GM23338 (cell line): ENCODE data around the gene TBC1D19. TPM values are rescaled to one million over a fixed set of nuclear protein-coding genes. Genes with fewer than 3 reads are reported as not detected.

Experiments used
- ATAC-seq: fragments of 200-7000 bp; cut with Tn5 transposase; 3 replicates; pipeline ENCODE4 v1.9.1; 2020
- DNase-seq: peaks from one replicate; pipeline ENCODE4 v3.0.0-alpha.2; 2015; ENCODE audit warnings: low spot score
- H2AFZ ChIP-seq: fragments of 200-600 bp; sonication (generic); 2 replicates; pipeline ENCODE4 v1.8.0; 2016; ENCODE audit warnings: antibody characterized with exemption, mild to moderate bottlenecking, moderate library complexity
- H3F3A ChIP-seq: fragments of 200-600 bp; sonication (generic); replicated peaks from 2 replicates; pipeline ENCODE4 v1.8.0; 2017; ENCODE audit warnings: antibody characterized with exemption, mixed run types, low read depth
- H3K27ac ChIP-seq: fragments of 200-600 bp; sonication (generic); 2 replicates; pipeline ENCODE4 v1.6.1; 2016; ENCODE audit warnings: low read depth
- H3K27me3 ChIP-seq: fragments of 200-600 bp; sonication (generic); 2 replicates; pipeline ENCODE4 v1.8.0; 2016; ENCODE audit warnings: mild to moderate bottlenecking, mixed run types, moderate library complexity; ENCODE audit not compliant: insufficient read depth
- H3K36me3 ChIP-seq: fragments of 200-600 bp; sonication (generic); 2 replicates; pipeline ENCODE4 v1.8.0; 2016; ENCODE audit warnings: mild to moderate bottlenecking; ENCODE audit not compliant: insufficient read depth
- H3K4me1 ChIP-seq: fragments of 200-600 bp; sonication (generic); 2 replicates; pipeline ENCODE4 v1.8.0; 2016; ENCODE audit warnings: mild to moderate bottlenecking, moderate library complexity; ENCODE audit not compliant: insufficient read depth
- H3K4me2 ChIP-seq: fragments of 200-600 bp; sonication (generic); 2 replicates; pipeline ENCODE4 v1.7.1; 2017; ENCODE audit warnings: mixed run types
- H3K4me3 ChIP-seq: fragments of 200-600 bp; sonication (generic); 2 replicates; pipeline ENCODE4 v1.6.1; 2016; ENCODE audit warnings: mixed run types
- H3K79me2 ChIP-seq: fragments of 200-600 bp; sonication (generic); replicated peaks from 2 replicates; pipeline ENCODE4 v1.8.0; 2017; ENCODE audit warnings: mild to moderate bottlenecking; ENCODE audit not compliant: insufficient read depth
- H3K9me2 ChIP-seq: fragments of 200-600 bp; sonication (generic); 2 replicates; pipeline ENCODE4 v1.8.0; 2017; ENCODE audit not compliant: insufficient read depth
- H4K20me1 ChIP-seq: fragments of 200-600 bp; sonication (generic); replicated peaks from 2 replicates; pipeline ENCODE4 v1.8.0; 2017; ENCODE audit warnings: mild to moderate bottlenecking; ENCODE audit not compliant: insufficient read depth
- H3K27ac Mint-ChIP-seq: 2 replicates; pipeline ENCODE4 v1.8.0; 2020; ENCODE audit warnings: inconsistent platforms, mild to moderate bottlenecking, moderate library complexity, mixed read lengths
- H3K27me3 Mint-ChIP-seq: 3 replicates; pipeline ENCODE4 v1.8.0; 2022; ENCODE audit warnings: low read depth, mild to moderate bottlenecking, moderate library complexity, mixed read lengths, inconsistent platforms; ENCODE audit not compliant: insufficient read depth, poor library complexity
- H3K36me3 Mint-ChIP-seq: 3 replicates; pipeline ENCODE4 v1.8.0; 2021; ENCODE audit warnings: low read depth, mild to moderate bottlenecking, inconsistent platforms, moderate library complexity, mixed read lengths
- H3K4me1 Mint-ChIP-seq: 3 replicates; pipeline ENCODE4 v1.8.0; 2020; ENCODE audit warnings: mild to moderate bottlenecking, inconsistent platforms, mixed read lengths
- H3K4me3 Mint-ChIP-seq: 3 replicates; pipeline ENCODE4 v1.8.0; 2021; ENCODE audit warnings: moderate library complexity, mild to moderate bottlenecking, inconsistent platforms, mixed read lengths
- H3K9me3 Mint-ChIP-seq: 3 replicates; pipeline ENCODE4 v1.8.0; 2020; ENCODE audit warnings: moderate library complexity, mild to moderate bottlenecking, inconsistent platforms, mixed read lengths
- CREB1 ChIP-seq: fragments of 250-450 bp; sonication (Bioruptor Pico); IDR thresholded peaks from 2 replicates; pipeline ENCODE4 v1.5.0; 2020; ENCODE audit warnings: low read depth, mild to moderate bottlenecking, moderate library complexity
- CTCF ChIP-seq, 2 experiments: fragments of 200-600 bp in 1 of 2; sonication (generic) in 1 of 2; conservative IDR thresholded peaks; 2 replicates each; pipeline versions ENCODE4 v1.5.1 to v1.6.1; 2016 to 2017; ENCODE audit warnings: antibody characterized with exemption in 2 of 2, low read depth in 2 of 2, mild to moderate bottlenecking in 2 of 2, moderate library complexity in 1 of 2
- EZH2 ChIP-seq: fragments of 200-600 bp; sonication (generic); IDR thresholded peaks from one replicate; pipeline ENCODE4 v1.8.0; 2017; ENCODE audit warnings: antibody characterized with exemption, mild to moderate bottlenecking, low read depth; ENCODE audit not compliant: unreplicated experiment
- EZH2phosphoT487 ChIP-seq: fragments of 200-600 bp; sonication (generic); IDR thresholded peaks from one replicate; pipeline ENCODE4 v1.8.1; 2018; ENCODE audit warnings: antibody characterized with exemption; ENCODE audit not compliant: unreplicated experiment
- JUNB ChIP-seq: IDR thresholded peaks from one replicate; pipeline ENCODE4 v1.6.1; 2016; ENCODE audit warnings: antibody characterized with exemption; ENCODE audit not compliant: unreplicated experiment
- NANOG ChIP-seq: IDR thresholded peaks from 2 replicates; pipeline ENCODE4 v1.6.1; 2016; ENCODE audit warnings: antibody characterized with exemption, borderline replicate concordance
- POLR2AphosphoS5 ChIP-seq: IDR thresholded peaks from 2 replicates; pipeline ENCODE4 v1.6.1; 2016; ENCODE audit warnings: antibody characterized with exemption, low read depth
- STAT1 ChIP-seq: IDR thresholded peaks from one replicate; pipeline ENCODE4 v1.6.1; 2016; ENCODE audit warnings: antibody characterized with exemption; ENCODE audit not compliant: unreplicated experiment
- ZNF114 ChIP-seq: fragments of 250-450 bp; sonication (Bioruptor Pico); IDR thresholded peaks from 2 replicates; pipeline ENCODE4 v1.5.0; 2020; ENCODE audit warnings: mild to moderate bottlenecking, moderate library complexity
- ZNF331 ChIP-seq: fragments of 250-450 bp; sonication (Bioruptor Pico); IDR thresholded peaks from 2 replicates; pipeline ENCODE4 v1.5.0; 2020; ENCODE audit warnings: low read depth, mild to moderate bottlenecking, moderate library complexity
- ZNF462 ChIP-seq: fragments of 250-450 bp; sonication (Bioruptor Pico); IDR thresholded peaks from 2 replicates; pipeline ENCODE4 v1.5.0; 2020; ENCODE audit warnings: mild to moderate bottlenecking, moderate library complexity
- polyA plus RNA-seq: library from polyadenylated mRNA; unstranded; fragments of >200 nt; fragmentation: Nextera tagmentation; extraction: Ambion mirVana; gene quantifications from 2 replicates; pipeline ENCODE4 v1.2.1, GENCODE V29; 2016
- total RNA-seq: library from RNA; depleted of rRNA; stranded (reverse); fragments of >200 nt; shearing (Covaris generic); gene quantifications from 2 replicates; pipeline ENCODE4 v1.2.3, GENCODE V29; 2014
- TF ChIP-seq, protein P1 (sequence below): IDR thresholded peaks from 2 replicates; pipeline ENCODE4 v1.6.1; 2016; ENCODE audit warnings: antibody characterized with exemption
- TF ChIP-seq, protein P2 (sequence below): IDR thresholded peaks from one replicate; pipeline ENCODE4 v1.6.1; 2018; ENCODE audit warnings: antibody characterized with exemption; ENCODE audit not compliant: unreplicated experiment

TBC1D19 gene
- total and polyA plus RNA-seq, 2 experiments from 2014 or later: 1.9 to 4.3 TPM

DNA sequence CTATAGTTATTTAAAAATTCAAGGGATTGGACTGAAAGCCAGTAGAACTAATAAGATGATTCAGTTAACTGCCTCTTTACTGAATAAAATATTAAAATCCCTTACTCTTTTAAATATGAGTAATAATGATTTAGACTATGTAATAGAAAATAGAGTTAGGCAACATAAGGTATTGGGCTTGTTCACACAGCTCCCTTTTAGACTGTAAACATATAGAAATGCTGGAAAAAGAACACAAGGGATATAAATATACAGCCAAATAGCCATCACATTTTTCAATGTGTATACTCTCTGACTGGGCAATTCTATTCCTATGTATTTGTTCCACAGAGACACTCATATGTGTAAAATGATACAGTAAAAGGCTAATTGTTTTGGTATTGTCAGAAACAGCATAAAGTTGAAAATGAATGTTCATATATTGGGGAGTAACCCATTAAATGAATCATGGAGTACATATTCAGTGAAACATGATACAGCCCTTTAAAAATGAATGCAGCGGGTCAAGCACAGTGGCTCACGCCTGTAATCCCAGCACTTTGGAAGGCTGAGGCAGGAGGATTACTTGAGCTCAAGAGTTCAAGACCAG lies 129.8 kb downstream of the TBC1D19 start:
- no peak overlapping the region for H3K27ac ChIP-seq
- Mint-ChIP-seq H3K27me3 (peaks cover 3% of the 10 kb centered on the region), H3K9me3 (no peaks in the 10 kb centered on the region; the same call in 2 of the 3 replicates), H3K27ac (no peak overlapping the region), H3K4me1 (no peaks in the 10 kb centered on the region), H3K4me3 (no peak overlapping the region), H3K36me3 (no peaks in the 10 kb centered on the region)
- ATAC-seq: no peak
- H3K79me2 ChIP-seq: no peaks in the 10 kb centered on the region
- TF ChIP-seq, protein P1, sequence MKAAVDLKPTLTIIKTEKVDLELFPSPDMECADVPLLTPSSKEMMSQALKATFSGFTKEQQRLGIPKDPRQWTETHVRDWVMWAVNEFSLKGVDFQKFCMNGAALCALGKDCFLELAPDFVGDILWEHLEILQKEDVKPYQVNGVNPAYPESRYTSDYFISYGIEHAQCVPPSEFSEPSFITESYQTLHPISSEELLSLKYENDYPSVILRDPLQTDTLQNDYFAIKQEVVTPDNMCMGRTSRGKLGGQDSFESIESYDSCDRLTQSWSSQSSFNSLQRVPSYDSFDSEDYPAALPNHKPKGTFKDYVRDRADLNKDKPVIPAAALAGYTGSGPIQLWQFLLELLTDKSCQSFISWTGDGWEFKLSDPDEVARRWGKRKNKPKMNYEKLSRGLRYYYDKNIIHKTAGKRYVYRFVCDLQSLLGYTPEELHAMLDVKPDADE: no peak
- TF ChIP-seq ZNF331 (CRISPR knock-in tag): no peak
- TF ChIP-seq, protein P2, sequence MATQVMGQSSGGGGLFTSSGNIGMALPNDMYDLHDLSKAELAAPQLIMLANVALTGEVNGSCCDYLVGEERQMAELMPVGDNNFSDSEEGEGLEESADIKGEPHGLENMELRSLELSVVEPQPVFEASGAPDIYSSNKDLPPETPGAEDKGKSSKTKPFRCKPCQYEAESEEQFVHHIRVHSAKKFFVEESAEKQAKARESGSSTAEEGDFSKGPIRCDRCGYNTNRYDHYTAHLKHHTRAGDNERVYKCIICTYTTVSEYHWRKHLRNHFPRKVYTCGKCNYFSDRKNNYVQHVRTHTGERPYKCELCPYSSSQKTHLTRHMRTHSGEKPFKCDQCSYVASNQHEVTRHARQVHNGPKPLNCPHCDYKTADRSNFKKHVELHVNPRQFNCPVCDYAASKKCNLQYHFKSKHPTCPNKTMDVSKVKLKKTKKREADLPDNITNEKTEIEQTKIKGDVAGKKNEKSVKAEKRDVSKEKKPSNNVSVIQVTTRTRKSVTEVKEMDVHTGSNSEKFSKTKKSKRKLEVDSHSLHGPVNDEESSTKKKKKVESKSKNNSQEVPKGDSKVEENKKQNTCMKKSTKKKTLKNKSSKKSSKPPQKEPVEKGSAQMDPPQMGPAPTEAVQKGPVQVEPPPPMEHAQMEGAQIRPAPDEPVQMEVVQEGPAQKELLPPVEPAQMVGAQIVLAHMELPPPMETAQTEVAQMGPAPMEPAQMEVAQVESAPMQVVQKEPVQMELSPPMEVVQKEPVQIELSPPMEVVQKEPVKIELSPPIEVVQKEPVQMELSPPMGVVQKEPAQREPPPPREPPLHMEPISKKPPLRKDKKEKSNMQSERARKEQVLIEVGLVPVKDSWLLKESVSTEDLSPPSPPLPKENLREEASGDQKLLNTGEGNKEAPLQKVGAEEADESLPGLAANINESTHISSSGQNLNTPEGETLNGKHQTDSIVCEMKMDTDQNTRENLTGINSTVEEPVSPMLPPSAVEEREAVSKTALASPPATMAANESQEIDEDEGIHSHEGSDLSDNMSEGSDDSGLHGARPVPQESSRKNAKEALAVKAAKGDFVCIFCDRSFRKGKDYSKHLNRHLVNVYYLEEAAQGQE: no peak
- TF ChIP-seq POLR2AphosphoS5: no peak
- TF ChIP-seq JUNB: no peak
- TF ChIP-seq CREB1 (CRISPR knock-in tag): no peak
- TF ChIP-seq ZNF462 (CRISPR knock-in tag): no peak
- no peak for TF ChIP-seq NANOG
- TF ChIP-seq CTCF (conservative IDR thresholded peaks at IDR 0.05; ENCODE audit: low read depth in 2 of 2): no peak
- no peak for TF ChIP-seq EZH2
- no peak for TF ChIP-seq STAT1
- TF ChIP-seq EZH2phosphoT487: no peak
- no peak for TF ChIP-seq ZNF114 (CRISPR knock-in tag)
- H3F3A ChIP-seq: no peaks in the 10 kb centered on the region
- no peaks in the 10 kb centered on the region for H3K27me3 ChIP-seq
- DNase-seq: no peak
- no peak overlapping the region for H3K4me3 ChIP-seq
- H3K4me1 ChIP-seq: no peaks in the 10 kb centered on the region
- no peaks in the 10 kb centered on the region for H3K36me3 ChIP-seq
- no peaks in the 10 kb centered on the region for H3K9me2 ChIP-seq
- no peak overlapping the region for H3K4me2 ChIP-seq
- no peak overlapping the region for H2AFZ ChIP-seq
- no peaks in the 10 kb centered on the region for H4K20me1 ChIP-seq
